CD4-positive, alpha-beta memory T cell (primary cell): ENCODE measurements around the gene MRPL38. TPM values are rescaled to one million over a fixed set of nuclear protein-coding genes. Genes with fewer than 3 reads are reported as not detected.

Experiments used
- CTCF ChIA-PET: fragments of 350-600 bp; sonication (Branson Sonifier 250); formaldehyde crosslinking; loops from one replicate; lab custom pipeline; 2021; ENCODE audit warnings: inconsistent platforms; ENCODE audit not compliant: partially characterized antibody; lab: Charles Lee
- POLR2A ChIA-PET: fragments of 350-600 bp; sonication (Branson Sonifier 250); formaldehyde crosslinking; loops from one replicate; lab custom pipeline; 2021; ENCODE audit not compliant: partially characterized antibody; lab: Charles Lee
- DNase-seq, 5 donors: peaks; one replicate each; pipeline versions ENCODE4 v3.0.0 to v3.0.0-alpha.2; 2020 to 2022; ENCODE audit warnings: mixed read lengths in 1 of 5
- H3K27ac ChIP-seq: one replicate; pipeline ENCODE4 v1.7.0; 2013; ENCODE audit warnings: low read depth, low read length
- H3K27me3 ChIP-seq: 2 replicates; pipeline ENCODE4 v1.7.0; 2013; ENCODE audit warnings: mild to moderate bottlenecking, low read length, moderate library complexity; ENCODE audit not compliant: insufficient read depth
- H3K36me3 ChIP-seq: 2 replicates; pipeline ENCODE4 v1.7.0; 2013; ENCODE audit warnings: mild to moderate bottlenecking, low read length, moderate library complexity; ENCODE audit not compliant: insufficient read depth
- H3K4me1 ChIP-seq: 2 replicates; pipeline ENCODE4 v1.7.0; 2013; ENCODE audit warnings: mild to moderate bottlenecking, low read length, moderate library complexity; ENCODE audit not compliant: insufficient read depth
- H3K4me3 ChIP-seq, 2 donors: one replicate each; pipeline ENCODE4 v1.7.0; 2013; ENCODE audit warnings: low read length in 2 of 2, mild to moderate bottlenecking in 1 of 2
- H3K9me3 ChIP-seq, 2 donors: one replicate each; pipeline ENCODE4 v1.7.0; 2013; ENCODE audit warnings: low read length in 2 of 2, control low read depth in 1 of 2; ENCODE audit not compliant: control insufficient read depth in 1 of 2
- H3K27ac Mint-ChIP-seq, 7 donors: one replicate each; pipeline ENCODE4 v1.8.0; 2020 to 2021; ENCODE audit warnings: mixed read lengths in 7 of 7, mild to moderate bottlenecking in 6 of 7, inconsistent platforms in 3 of 7, moderate library complexity in 3 of 7
- H3K27me3 Mint-ChIP-seq, 2 donors: one replicate each; pipeline ENCODE4 v1.8.0; 2020 to 2021; ENCODE audit warnings: mixed read lengths in 2 of 2
- H3K36me3 Mint-ChIP-seq, 2 donors: one replicate each; pipeline ENCODE4 v1.8.0; 2020 to 2021; ENCODE audit warnings: mixed read lengths in 2 of 2, inconsistent platforms in 1 of 2, mild to moderate bottlenecking in 1 of 2
- H3K4me1 Mint-ChIP-seq, 4 donors: one replicate each; pipeline ENCODE4 v1.8.0; 2020 to 2021; ENCODE audit warnings: mixed read lengths in 4 of 4, mild to moderate bottlenecking in 1 of 4
- H3K4me3 Mint-ChIP-seq, 8 donors: one replicate each; pipeline ENCODE4 v1.8.0; 2020 to 2021; ENCODE audit warnings: mixed read lengths in 8 of 8, mild to moderate bottlenecking in 7 of 8, moderate library complexity in 6 of 8, inconsistent platforms in 3 of 8
- H3K9me3 Mint-ChIP-seq, 8 donors: one replicate each; pipeline ENCODE4 v1.8.0; 2020 to 2021; ENCODE audit warnings: mixed read lengths in 8 of 8, mild to moderate bottlenecking in 5 of 8, inconsistent platforms in 3 of 8, moderate library complexity in 1 of 8
- intact Hi-C: fragments of 100-400 bp; cut with micrococcal nuclease; formaldehyde crosslinking; loops from one replicate; pipeline ENCODE4 v1.15.1; 2023
- polyA plus RNA-seq, 2 donors: library from polyadenylated mRNA; unstranded; fragments of 300-500 nt; fragmentation: Illumina TruSeq; gene quantifications; one replicate each; pipeline ENCODE4 v1.2.3, GENCODE V29; 2021
- total RNA-seq, 2 experiments: library from RNA; stranded (reverse); gene quantifications; one replicate each; pipeline ENCODE4 v1.2.3, GENCODE V29; 2021

The MRPL38 gene
- 100 to 1,000 TPM; 126 to 142 TPM for total RNA-seq
- polyA plus RNA-seq: 10 to 100 TPM; 59.1 to 89.0 TPM

GRCh38 chr17:75904749-75905521 lies at the start of gene MRPL38:
Gene MRPL38 (minus strand): TSS chr17:75904884. CDS start chr17:75904875, 9 bp downstream.
- DNase-seq: peak; percentile 93 to 98 (median 95)
- Mint-ChIP-seq H3K27ac (peak within 1 kb of the TSS; percentile 82 to 98 (median 94)), H3K27me3 (no peaks in the 10 kb centered on the region), H3K4me3 (peak within 1 kb of the TSS; percentile 88 to 93 (median 92)), H3K4me1 (peaks cover 5 to 20% (median 9%) of the 10 kb centered on the region in 4 donors), H3K36me3 (peaks cover 0 to 24% of the 10 kb centered on the region in 2 donors), H3K9me3 (no peaks in the 10 kb centered on the region)
- intact Hi-C loops: loop anchor here (1.0 to 10.0 kb wide), 8 partner anchors 9 to 448 kb away; partner anchors contain the start of genes ACOX1, FBF1, PRPSAP1 and TEN1
- Histone ChIP-seq H3K9me3 (no peaks in the 10 kb centered on the region), H3K4me1 (peaks cover 17% of the 10 kb centered on the region), H3K27ac (peak within 1 kb of the TSS; percentile 74), H3K4me3 (peak within 1 kb of the TSS; percentile 57 to 61), H3K36me3 (peaks cover 22% of the 10 kb centered on the region), H3K27me3 (no peaks in the 10 kb centered on the region)
- ChIA-PET POLR2A (interaction anchor here (0.6 to 18.1 kb wide), 22 partner anchors 9 to 449 kb away, joined by 3 to 337 read pairs (median 5); partner anchors contain the start of genes FBF1, PRPSAP1, TRIM47 and TRIM65), CTCF (interaction anchor here (0.8 to 10.4 kb wide), 23 partner anchors 9 to 395 kb away, joined by 3 to 120 read pairs (median 4); partner anchors contain the start of genes CDK3, FBF1 and TRIM65)

DNA sequence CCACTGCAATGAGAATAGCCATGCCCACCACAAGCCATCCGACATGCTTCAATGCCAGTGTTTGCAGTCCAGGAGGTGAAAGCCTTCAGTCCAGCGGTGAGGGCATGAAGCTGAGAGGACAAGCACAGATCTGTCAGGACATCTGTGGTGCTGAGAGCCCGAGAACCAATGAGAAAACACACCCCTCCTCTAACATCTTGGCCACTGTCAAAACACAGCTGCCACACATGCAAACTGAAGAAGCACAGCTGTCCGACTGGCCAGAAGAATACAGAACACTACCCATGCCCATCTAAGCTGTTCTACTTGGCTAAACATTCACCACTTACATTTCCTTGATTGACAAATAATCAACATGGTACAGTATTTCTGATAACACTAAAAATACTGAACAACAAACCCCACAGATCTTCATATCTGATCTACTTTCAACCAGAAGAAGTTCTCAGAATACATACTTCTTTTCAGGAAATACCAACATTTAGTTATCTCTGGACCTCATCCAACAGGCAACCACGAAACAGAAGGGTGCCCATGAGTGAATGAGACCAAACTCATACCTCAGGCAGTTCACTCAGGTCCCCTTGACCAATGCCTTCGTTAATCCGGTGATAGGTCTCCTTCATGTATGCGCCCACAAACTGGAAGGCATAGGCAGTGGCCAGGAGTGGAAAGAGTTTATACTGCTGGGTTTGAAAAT lies 46.3 kb upstream of the MRPL38 start:
- Mint-ChIP-seq H3K4me1 (peaks cover 1 to 5% (median 4%) of the 10 kb centered on the region in 4 donors), H3K4me3 (peak overlapping the region in 1 of 8 donors; percentile 52), H3K27ac (peak overlapping the region in 2 of 7 donors; percentile 69 to 79), H3K27me3 (no peaks in the 10 kb centered on the region), H3K9me3 (no peaks in the 10 kb centered on the region), H3K36me3 (peaks cover 37 to 64% of the 10 kb centered on the region in 2 donors)
- Histone ChIP-seq H3K4me3 (no peak overlapping the region), H3K36me3 (peaks cover 42% of the 10 kb centered on the region), H3K27me3 (no peaks in the 10 kb centered on the region), H3K9me3 (no peaks in the 10 kb centered on the region), H3K27ac (no peak overlapping the region), H3K4me1 (no peaks in the 10 kb centered on the region)
- DNase-seq: no peak
- intact Hi-C loops: no loop called here
- ChIA-PET POLR2A (no interaction called here), CTCF (interaction anchor here (1.0 to 1.4 kb wide), 2 partner anchors 10 to 64 kb away, joined by 3 read pairs; partner anchors contain the start of gene FBF1)

DNA sequence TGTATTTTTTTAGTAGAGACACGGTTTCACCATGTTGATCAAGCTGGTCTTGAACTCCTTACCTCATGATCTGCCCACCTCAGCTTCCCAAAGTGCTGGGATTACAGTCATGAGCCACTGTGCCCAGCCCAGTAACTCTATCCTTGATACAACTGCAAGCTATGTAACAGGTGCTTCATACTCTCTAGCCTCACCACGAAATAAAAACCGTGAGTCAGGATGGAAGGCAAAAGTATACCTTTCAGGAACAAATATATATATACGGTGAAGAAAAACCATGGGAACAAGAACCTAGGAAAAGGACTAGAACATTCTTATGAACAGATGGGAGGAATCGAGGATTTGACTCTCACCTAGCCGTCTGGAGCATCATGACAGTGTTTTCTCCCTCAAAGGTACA lies 45.7 kb upstream of the MRPL38 start:
- no peak overlapping the region for H3K4me3 ChIP-seq
- H3K36me3 ChIP-seq: peaks cover 39% of the 10 kb centered on the region
- H3K27me3 Mint-ChIP-seq: no peaks in the 10 kb centered on the region
- ChIA-PET POLR2A (no interaction called here), CTCF (interaction anchor here (1.0 kb wide), 1 partner anchor 64 kb away, joined by 3 read pairs; no protein-coding TSS in a partner anchor)
- H3K9me3 Mint-ChIP-seq: no peaks in the 10 kb centered on the region
- H3K4me3 Mint-ChIP-seq: no peak overlapping the region
- peaks cover 1 to 5% (median 4%) of the 10 kb centered on the region in 4 donors for H3K4me1 Mint-ChIP-seq
- H3K4me1 ChIP-seq: no peaks in the 10 kb centered on the region
- no peaks in the 10 kb centered on the region for H3K9me3 ChIP-seq
- H3K27me3 ChIP-seq: no peaks in the 10 kb centered on the region
- DNase-seq: no peak
- no peak overlapping the region for H3K27ac Mint-ChIP-seq
- H3K36me3 Mint-ChIP-seq: peaks cover 33 to 64% of the 10 kb centered on the region in 2 donors
- no peak overlapping the region for H3K27ac ChIP-seq
- intact Hi-C loops: no loop called here

- Mint-ChIP-seq H3K4me1 (peaks cover 5 to 14% (median 9%) of the 10 kb centered on the region in 4 donors), H3K4me3 (no peak overlapping the region), H3K36me3 (peaks cover 16 to 29% of the 10 kb centered on the region in 2 donors), H3K27ac (peak overlapping the region in 1 of 7 donors; percentile 4), H3K27me3 (no peaks in the 10 kb centered on the region), H3K9me3 (no peaks in the 10 kb centered on the region)
- no peak overlapping the region for H3K4me3 ChIP-seq
- H3K4me1 ChIP-seq: peaks cover 8% of the 10 kb centered on the region
- no peaks in the 10 kb centered on the region for H3K27me3 ChIP-seq
- intact Hi-C loops: no loop called here
- H3K36me3 ChIP-seq: peaks cover 13% of the 10 kb centered on the region
- ChIA-PET POLR2A (no interaction called here), CTCF (interaction anchor here (1.5 kb wide), 1 partner anchor 60 kb away, joined by 4 read pairs; no protein-coding TSS in a partner anchor)
- no peak overlapping the region for H3K27ac ChIP-seq
- no peak for DNase-seq
- no peaks in the 10 kb centered on the region for H3K9me3 ChIP-seq
Observed at GRCh38 chr17:75945211-75945610, 40.5 kb upstream of the MRPL38 start.

DNA sequence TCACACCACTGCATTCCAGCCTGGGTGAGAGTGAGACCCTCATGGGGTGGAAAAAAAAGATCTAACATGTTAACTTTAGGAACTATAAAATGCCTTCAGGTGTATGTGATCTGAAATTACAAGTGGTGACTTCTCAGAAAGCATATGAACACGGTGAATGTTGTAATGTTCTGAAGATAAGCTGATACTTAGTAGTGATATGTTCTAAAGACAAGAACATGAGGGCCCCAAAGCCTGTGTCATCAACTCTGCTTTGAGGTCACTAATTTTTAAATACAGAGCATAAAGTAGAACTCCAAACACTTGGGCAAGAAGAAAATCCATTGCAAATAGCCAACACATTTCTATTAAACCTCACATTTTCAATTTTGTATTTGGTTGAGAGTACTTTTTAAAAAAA lies 38.8 kb upstream of the MRPL38 start:
- H3K27me3 ChIP-seq: no peaks in the 10 kb centered on the region
- Mint-ChIP-seq H3K4me1 (peaks cover 7 to 14% (median 10%) of the 10 kb centered on the region in 4 donors), H3K27ac (no peak overlapping the region), H3K9me3 (no peaks in the 10 kb centered on the region), H3K27me3 (no peaks in the 10 kb centered on the region), H3K36me3 (peaks cover 7 to 20% of the 10 kb centered on the region in 2 donors), H3K4me3 (no peak overlapping the region)
- H3K9me3 ChIP-seq: no peaks in the 10 kb centered on the region
- H3K4me3 ChIP-seq: no peak overlapping the region
- POLR2A ChIA-PET: no interaction called here
- intact Hi-C loops: no loop called here
- CTCF ChIA-PET: no interaction called here
- H3K36me3 ChIP-seq: peaks cover 5% of the 10 kb centered on the region
- H3K27ac ChIP-seq: no peak overlapping the region
- H3K4me1 ChIP-seq: peaks cover 10% of the 10 kb centered on the region
- DNase-seq: no peak

DNA sequence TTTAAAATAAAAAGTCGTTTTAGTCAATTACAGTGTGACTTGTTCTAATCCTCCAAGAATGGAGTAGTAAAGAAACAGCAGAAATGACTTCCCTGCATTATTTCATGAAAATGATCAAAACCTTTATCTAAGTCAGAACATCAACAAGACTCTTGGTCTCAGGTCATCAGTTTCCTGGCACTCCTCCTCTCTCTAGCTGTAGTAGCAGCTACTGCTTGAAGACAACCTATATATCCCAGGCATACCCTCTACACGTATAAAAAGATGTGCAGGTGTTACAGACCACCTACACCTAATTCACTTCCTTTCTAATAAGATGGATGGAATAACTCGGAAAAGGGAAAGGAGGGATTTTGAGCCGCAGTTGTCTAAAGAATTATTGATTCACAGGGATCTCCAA lies 37.8 kb upstream of the MRPL38 start:
- no peak for DNase-seq
- no peaks in the 10 kb centered on the region for H3K9me3 Mint-ChIP-seq
- H3K27ac Mint-ChIP-seq: peak overlapping the region in 1 of 7 donors; percentile 24
- Histone ChIP-seq H3K27me3 (no peaks in the 10 kb centered on the region), H3K4me1 (peaks cover 10% of the 10 kb centered on the region), H3K4me3 (no peak overlapping the region), H3K9me3 (no peaks in the 10 kb centered on the region), H3K27ac (no peak overlapping the region), H3K36me3 (peaks cover 5% of the 10 kb centered on the region)
- CTCF ChIA-PET: interaction anchor here (0.7 kb wide), 1 partner anchor 443 kb away, joined by 3 read pairs; no protein-coding TSS in a partner anchor
- peaks cover 3 to 15% of the 10 kb centered on the region in 2 donors for H3K36me3 Mint-ChIP-seq
- intact Hi-C loops: no loop called here
- POLR2A ChIA-PET: no interaction called here
- no peaks in the 10 kb centered on the region for H3K27me3 Mint-ChIP-seq
- peak overlapping the region in 2 of 8 donors; percentile 19 to 73 for H3K4me3 Mint-ChIP-seq
- H3K4me1 Mint-ChIP-seq: peaks cover 7 to 14% (median 10%) of the 10 kb centered on the region in 4 donors
